GM19035 (cell line): ENCODE results near the gene LETM1.
A peak's percentile ranks its signal among the peaks of the same experiment; 100 is the strongest.

Experiments used
- ATAC-seq: cut with Tn5 transposase; IDR thresholded peaks from one replicate; pipeline ENCODE4 v1.9.1; 2021; ENCODE audit not compliant: unreplicated experiment

The LETM1 gene

DNA sequence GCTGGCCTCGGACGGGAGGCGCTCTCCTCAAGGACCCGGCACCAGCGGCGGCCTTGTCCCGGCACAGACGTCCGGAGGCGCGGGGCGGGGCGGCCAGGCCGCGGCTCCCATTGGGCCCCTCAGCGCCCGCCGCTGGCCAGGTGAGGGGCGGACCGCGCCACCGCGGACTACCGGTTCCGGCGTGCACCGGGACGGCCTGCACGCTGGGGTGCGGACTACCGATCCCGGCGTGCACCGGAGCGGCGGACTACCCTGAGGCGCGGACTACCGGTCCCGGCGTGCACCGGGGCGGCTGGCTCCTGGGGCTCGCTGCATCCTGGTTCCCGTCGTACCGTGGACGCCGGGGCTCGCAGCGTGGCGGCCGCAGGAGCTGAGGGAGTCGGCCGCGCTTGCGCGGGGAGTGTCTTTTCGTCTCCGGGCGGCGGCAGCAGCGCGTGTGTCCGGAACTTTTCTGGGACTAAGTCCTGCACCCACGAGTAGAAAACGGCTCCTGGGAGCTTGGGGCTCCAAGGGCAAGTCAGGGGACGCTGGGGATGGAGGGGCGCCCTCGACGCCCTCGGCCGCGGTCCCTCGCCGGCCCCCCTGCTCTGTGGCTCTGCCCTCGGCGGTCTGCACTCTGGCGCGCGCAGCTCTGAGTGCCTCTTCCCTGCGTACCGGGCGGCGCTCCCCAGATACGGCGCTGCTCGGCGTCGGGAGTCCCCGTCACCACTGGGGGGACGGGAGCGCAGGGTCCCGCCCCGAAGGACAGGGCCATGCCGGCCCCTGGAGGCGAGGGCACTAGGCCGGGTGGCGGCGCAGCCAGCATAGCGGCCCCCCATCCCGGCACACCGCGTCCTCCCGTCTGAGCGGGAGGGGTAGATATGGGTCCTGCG, at the start of gene LETM1:
LETM1 (minus strand) TSS at position 86 of the 872 bp plus-strand sequence. CDS start 206 bp downstream, outside the sequence.
- ATAC-seq: peak; percentile 92

DNA sequence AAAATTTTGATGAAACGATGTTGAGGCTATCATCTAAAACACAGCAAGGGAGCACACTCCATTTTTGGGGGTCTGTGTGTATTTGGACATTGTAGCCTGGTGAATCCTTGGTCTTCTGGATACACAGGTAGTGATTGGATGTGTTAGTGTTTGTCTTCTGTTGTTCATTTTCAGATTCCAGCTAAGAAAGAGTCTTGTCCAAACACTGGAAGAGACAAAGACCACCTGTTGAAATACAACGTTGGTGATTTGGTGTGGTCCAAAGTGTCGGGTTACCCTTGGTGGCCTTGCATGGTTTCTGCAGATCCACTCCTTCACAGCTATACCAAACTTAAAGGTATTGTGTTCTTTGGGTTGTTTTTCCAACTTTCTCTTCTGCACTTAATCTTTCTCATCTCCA, 48.1 kb upstream of the LETM1 start:
- ATAC-seq: no peak

DNA sequence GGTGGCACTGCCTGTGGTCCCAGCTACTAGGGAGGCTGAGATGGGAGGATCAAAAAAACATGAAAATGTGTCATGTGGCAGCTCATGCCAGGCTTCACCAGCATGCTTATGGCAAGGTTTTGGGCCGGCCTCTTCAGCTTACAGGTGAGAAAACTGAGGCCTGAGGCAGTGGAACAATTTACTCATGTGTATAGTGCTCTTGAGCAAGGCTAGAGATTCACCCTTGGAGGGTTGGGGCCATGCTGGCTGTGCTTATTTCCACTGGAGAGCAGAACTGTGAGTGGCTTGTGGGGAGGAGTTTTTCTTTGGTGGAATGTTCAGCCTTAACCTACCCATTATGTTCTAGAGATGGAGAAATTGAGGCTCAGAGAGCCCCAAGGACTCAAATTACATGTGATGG, 47.1 kb upstream of the LETM1 start:
- ATAC-seq: no peak

DNA sequence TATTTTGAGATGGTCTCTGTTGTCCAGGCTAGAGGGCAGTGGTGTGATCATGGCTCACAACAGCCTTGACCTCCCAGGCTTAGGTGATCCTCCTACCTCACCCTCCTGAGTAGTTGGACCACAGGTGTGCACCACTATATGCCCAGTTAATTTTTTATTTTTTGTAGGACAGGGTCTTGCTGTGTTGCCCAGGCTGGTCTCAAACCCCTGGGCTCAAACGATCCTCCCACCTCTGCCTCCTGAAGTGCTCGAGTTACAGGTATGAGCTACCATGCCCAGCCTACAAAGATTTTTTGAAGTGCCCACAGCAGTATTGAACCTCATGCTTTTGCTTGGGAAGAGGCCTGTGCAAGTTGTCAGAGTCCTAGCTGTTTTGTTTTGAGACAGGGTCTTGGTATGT, 46.3 kb upstream of the LETM1 start:
- ATAC-seq: no peak

DNA sequence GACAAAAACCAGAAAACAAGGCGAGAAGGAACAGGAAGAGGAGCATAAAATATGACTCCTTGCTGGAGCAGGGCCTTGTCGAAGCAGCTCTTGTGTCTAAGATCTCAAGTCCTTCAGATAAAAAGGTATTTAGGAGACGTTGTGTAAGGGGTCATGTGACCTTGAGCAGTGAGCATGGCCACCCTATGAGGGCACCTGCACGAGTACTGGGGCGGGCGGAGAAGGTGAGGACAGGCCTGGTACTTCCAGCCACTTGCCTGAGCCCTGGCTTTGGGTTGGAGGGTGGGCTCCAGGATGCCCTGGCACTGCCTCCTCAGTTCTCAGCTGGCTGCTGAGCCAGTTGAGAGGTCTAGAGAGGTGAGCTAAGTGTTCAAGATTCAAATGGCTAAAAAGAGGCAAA, 45.2 kb upstream of the LETM1 start:
- ATAC-seq: no peak

DNA sequence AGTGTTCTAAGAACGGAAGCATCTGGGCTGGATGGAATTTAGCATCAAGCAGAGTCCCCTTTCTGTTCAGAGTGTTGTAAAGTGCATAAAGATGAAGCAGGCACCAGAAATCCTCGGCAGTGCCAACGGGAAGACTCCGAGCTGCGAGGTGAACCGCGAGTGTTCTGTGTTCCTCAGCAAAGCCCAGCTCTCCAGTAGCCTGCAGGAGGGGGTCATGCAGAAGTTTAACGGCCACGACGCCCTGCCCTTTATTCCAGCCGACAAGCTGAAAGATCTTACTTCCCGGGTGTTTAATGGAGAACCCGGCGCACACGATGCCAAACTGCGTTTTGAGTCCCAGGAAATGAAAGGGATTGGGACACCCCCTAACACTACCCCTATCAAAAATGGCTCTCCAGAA, 44.7 kb upstream of the LETM1 start:
- no peak for ATAC-seq

DNA sequence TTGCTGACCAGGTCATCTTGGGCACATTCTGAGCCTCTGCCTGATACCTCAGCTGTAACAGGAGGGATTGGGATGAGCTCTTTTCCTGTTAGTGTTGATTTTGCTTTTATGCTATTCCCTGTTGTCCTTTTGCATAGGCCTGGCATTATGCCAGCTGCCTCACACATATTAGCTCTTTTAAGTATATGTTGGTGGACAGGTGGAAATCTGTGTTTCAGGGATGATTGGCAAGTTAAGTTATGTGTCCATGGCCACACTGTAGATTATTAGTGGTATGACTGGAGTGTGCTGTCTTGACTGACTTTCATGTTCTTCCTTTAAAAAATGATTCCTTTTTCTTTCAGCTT, 44.1 kb upstream of the LETM1 start:
- ATAC-seq: no peak

DNA sequence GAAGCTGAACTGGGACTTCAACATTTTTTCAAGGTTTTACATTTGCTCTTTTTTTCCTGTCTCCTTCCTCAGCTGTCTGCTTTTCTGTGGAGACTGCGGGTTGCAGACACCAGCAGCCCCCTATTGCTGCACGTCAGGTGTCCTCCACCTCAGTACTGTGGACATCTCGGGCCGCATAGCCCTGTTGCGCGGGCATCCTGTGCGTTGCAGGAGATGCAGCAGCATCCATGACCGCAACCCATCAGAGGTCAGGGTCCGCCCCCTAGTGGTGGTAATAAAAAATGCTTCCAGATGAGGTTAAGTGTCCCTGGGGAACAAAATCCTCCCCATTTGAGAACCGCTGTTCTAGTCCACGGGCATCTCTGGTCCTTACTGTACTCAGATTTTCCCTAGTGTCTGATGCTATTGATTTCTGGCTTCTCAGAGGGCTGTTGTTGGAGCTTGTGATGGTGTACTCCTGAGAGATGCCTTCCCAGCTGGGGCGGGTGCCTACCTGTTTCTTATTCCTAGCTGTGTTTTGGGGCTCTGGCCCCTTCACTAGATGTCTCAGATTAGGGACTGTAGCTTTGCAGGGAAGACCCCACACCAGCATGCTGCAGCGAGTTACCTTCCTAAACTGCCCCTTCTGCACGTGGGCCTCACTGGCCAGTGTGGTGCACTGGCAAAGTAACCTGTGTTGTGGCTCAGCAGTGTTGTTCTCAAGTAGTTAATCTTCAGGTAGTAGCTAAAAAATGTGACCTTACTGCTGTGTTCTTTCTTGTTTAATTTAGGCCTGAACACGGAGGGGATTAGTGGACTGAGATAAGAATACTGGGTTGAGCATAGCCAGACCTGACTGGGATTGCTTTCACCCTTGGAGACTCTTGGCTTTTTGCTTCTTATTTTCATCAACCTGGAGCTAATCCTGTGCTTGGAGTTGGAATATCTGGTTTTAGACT, 43.5 kb upstream of the LETM1 start:
- ATAC-seq: no peak

DNA sequence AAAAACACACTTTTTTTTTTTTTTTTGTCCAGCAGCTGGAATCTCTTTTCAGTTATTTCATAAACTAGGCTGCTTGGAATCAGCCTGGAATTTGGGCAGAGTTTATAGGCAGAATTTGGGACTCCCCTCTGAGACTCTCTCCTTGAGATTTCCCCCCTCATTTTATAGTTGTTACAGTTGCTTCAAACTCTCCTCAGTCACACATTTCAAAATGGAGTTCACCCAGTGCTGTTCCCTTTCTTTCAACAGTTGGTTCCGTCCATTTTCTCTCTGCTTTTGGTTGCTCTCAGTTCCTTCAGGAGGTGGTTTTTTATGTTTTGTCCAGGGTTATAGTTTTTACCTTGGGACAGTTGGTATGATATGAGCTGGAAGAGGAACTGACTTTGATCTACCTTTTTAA, 42.7 kb upstream of the LETM1 start:
- ATAC-seq: no peak

DNA sequence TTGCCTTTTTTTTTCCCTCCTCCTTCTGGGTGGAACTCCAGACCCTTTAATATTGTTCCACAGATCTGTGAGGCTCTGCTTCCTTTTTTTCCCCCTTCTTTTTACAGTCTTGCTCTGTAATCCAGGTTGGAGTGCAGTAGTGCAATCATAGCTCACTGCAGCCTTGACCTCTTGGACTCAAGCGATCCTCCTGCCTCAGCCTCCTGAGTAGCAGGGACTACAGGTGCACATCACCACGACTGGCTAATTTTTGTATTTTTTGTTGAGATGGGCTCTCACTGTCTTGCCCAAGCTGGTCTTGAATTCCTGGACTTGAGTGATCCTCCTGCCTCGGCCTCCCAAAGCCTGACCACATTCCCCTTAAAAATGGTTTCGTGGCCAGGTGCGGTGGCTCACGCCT, 42.1 kb upstream of the LETM1 start:
- ATAC-seq: no peak

DNA sequence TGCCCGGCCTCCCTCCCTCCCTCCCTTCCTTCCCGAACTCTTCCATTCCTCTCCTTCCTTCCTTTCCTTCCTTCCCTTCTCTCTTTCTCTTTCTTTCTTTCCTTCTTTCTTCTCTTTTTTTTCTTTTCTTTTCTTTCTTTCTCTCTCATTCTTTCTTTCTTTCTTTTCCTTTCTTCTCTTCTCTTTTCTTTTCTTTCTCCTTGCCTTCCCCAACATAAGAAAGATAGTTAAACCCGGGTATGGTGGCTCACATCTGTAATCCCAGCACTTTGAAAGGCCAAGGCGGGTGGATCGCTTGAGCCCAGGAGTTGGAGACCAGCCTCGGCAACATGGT, 40.7 kb upstream of the LETM1 start:
- no peak for ATAC-seq

DNA sequence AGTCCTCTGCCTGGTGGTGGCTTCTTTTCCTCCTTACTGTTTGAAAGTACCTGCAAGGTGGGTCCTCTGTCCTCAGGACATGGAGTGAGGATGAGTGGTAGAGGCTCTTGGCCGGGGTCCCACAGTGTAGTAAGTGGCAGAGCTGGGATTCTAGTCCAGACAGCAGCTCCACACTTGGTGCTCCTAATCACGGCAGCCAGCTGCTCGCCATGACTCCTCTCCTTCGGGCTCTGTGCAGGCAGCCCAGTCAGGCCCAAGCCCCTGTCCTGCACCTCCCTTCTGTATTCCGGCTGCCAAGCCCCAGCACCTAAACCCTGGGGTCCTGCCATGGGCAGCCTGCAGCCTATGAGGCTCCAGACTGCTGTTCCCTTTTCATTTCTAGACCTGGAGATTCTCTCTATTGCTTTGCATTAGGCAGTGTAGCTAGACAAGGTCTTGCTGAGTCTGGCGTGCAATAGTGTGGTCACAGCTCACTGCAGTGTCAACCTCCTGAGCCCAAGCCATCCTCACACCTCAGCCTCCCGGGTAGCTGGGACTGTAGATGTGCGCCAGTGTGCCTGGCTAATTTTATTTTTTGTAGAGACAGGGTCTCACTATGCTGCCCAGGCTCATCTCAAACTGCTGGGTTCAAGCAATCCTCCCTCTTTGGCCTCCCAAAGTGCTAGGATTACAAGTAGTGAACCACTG, 40.2 kb upstream of the LETM1 start:
- no peak for ATAC-seq

DNA sequence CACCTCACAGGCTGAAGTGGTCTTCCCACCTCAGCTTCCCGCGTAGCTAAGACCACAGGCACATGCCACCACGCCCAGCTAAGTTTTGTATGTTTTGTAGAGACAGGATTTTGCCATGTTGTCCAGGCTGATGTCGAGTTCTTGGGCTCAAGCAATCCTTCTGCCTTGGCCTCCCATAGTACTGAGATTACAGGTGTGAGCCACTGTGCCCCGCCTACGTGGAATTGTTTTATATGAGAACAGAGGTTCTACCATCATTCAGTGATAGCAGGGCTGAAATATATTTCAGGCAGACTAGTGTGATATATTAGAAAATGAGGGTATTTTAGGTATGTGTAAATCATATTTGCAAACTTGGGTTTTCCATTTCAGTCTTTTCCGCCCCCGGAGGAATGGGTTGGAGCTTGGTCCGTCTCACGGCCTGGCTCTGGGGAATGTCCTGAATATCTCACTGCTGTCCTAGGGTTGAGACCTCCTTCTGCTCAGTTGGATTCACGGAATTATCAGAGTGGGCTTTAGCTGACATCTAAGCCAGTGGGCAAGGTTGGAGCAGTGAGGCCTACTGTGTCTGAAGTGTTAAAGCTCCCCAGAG, 35.1 kb upstream of the LETM1 start:
- no peak for ATAC-seq

DNA sequence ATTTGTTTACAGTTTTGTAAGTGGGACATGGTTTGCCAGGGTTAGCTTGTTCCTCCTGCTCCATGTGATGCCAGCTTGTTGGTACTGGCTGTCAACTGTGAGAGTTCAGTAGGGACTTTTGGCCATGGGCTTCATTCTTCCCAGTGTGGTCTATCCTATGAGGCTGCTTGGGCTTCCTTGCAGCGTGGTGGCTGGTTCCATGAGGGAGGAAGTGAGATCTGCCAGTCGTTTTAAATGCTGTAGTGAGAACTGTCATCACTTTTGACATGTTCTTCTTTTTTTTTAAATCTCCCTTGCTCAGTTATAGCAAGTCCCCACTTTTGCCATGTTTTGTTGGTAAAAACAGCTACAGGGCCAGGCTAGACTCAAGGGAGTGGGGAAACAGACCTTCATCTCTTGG, 31.1 kb upstream of the LETM1 start:
- ATAC-seq: no peak

DNA sequence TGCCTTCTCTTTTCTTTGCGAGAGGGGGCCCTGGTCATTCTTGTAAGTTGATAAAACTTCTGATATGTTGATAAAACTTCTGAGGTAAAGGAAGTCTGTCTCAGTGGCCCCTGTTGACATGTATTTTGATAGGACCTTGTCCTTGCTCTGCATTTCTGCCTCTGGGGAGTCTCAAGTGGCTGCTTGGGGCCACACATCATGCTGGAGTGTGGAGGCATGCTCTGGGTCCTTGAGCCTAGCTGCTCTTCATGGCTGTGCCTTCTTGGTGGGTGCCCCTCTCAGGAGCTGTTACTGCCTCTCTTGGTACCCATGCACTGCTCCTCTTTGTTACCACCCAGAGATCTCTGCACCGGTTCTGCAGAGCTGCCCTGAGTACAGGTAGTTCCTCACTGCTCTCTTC, 29.5 kb upstream of the LETM1 start:
- no peak for ATAC-seq

DNA sequence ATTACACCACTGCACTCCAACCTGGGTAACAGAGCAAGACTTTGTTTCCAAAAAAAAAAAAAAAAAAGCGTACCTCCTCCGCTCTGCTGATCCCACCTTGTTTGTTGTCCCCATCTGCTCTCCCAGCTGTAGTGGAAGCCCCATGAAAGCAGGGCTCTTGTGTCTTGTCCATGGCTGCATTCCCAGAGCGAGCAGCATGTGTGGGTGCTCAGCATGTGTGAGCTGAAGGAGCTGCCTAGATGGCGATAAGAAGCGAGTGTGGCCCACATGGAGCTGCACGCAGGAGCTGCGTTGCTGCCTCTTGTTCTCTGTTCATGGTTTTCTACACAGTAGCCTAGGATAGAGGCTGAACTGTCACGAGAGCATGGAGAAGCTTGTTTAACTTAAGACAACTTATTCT, 27.6 kb upstream of the LETM1 start:
- ATAC-seq: no peak

DNA sequence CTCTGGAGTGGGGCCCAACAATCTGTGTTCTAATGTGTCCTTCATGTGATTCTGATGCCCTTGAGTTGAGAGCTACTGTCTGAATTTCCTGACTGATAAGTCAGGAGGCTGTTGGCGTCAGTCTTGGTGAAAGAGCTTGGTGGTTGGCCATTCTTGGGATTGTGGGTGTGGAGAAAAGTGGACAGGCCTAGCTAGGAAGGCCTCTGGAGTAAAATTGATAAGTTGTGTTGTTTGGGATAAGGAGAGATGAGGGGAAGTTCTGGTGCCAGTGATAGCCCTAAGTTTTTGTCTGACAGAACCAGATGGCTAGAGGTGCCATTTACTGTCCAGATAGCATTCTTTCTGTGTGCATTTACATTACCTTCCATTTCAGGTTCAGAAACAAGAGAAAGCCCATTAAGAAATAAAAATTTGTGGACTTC, 26.9 kb upstream of the LETM1 start:
- no peak for ATAC-seq

DNA sequence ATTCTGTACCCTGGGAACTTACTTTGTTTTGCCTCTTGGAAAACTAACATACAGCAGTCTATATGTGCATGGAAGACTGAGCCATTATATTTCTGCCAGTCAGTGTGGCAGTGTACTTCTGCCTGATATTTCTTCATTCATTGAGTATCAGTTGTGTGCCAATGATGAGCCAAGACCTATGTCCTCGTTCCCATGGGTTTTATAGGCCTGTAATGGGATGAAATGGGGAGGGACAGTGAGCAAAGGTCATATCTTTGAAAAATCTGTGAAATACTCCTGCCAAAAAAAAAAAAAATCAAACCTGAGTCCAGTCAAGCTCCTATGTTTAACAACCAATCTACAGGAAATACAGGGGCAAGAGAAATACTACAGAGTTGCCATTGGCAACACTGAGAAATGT, 24.4 kb upstream of the LETM1 start:
- no peak for ATAC-seq

DNA sequence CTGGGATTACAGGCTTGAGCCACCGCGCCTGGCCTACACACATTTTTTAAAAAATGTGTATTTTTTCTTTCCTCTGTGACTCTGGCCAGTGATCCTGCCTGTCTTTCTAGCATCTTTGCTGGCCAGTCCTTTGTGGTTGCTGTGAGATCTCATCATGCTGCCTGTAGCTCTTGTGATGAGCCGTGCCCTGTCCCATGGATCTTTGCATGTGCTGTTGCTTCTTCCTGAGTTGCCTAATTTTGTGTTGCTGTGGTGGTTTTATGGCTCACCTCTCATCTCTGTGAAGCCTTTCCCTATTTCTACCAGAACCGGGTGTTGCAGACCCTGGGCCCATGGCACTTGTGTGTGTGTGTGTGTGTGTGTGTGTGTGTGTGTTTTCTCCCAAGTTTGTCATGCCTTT, 23.5 kb upstream of the LETM1 start:
- ATAC-seq: no peak

DNA sequence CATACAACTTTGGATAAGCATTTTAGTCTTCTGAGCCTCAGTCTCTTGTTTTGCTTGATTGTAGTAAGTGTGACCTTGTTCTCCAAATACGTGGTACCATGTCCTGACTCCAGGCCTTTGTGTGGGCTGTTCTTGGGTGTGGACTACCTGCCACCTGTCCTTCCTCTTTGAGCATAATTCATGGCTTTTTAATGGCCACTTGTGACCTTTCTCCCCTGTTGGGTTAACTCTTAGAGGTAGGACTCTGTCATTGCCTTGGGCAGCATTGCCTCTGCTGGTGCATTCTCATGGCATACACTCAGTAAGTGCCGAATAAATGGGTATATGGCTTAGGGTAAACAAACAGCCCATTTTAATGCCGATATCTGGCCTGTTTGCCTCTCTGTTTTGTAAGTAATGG, 18.2 kb upstream of the LETM1 start:
- no peak for ATAC-seq

DNA sequence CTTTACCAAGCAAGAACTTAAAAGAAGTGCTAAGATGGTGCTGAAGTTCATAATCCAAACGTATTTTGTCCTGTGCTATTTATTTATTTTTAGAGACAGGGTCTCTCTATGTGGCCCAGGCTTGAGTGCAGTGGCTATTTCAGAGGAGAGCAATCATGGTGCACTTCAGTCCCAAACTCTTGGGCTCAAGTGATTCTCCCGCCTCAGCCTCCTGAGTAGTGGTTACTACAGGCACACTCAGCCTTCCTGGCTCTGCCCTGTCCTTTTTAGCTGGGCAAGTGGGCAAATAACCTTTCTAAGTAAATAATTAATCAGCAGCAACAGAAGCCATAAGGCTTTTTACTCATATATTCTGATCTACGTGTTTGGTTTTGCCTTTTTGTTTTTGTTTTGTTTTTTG, 17.8 kb upstream of the LETM1 start:
- no peak for ATAC-seq
